WTC11 (cell line): ENCODE data around the gene IVNS1ABP. TPM values are rescaled to one million over a fixed set of nuclear protein-coding genes. Genes with fewer than 3 reads are reported as not detected.

Experiments
- ATAC-seq: fragments of 200-7000 bp; cut with Tn5 transposase; 2 replicates; pipeline ENCODE4 v1.10.0; 2021; ENCODE audit warnings: mild to moderate bottlenecking, moderate library complexity
- CTCF ChIA-PET: fragments of 300-600 bp; sonication (Branson Sonifier 250); formaldehyde crosslinking; loops from one replicate; lab custom pipeline; 2021; ENCODE audit warnings: antibody characterized with exemption; lab: Charles Lee
- POLR2A ChIA-PET: fragments of 350-600 bp; sonication (Branson Sonifier 250); formaldehyde crosslinking; loops from one replicate; lab custom pipeline; 2021; ENCODE audit warnings: antibody characterized with exemption; lab: Charles Lee
- DNase-seq: peaks from one replicate; pipeline ENCODE4 v3.0.0; 2021; ENCODE audit warnings: low spot score
- H3K27ac Mint-ChIP-seq: 2 replicates; pipeline ENCODE4 v1.8.0; 2021; ENCODE audit warnings: mixed read lengths
- H3K27me3 Mint-ChIP-seq: 2 replicates; pipeline ENCODE4 v1.8.0; 2021; ENCODE audit warnings: low read depth, mild to moderate bottlenecking, moderate library complexity, mixed read lengths
- H3K36me3 Mint-ChIP-seq: 2 replicates; pipeline ENCODE4 v1.8.0; 2021; ENCODE audit warnings: mixed read lengths
- H3K4me1 Mint-ChIP-seq: 2 replicates; pipeline ENCODE4 v1.8.0; 2022; ENCODE audit warnings: mixed read lengths
- H3K4me3 Mint-ChIP-seq: 2 replicates; pipeline ENCODE4 v1.8.0; 2021; ENCODE audit warnings: mild to moderate bottlenecking, moderate library complexity, mixed read lengths
- H3K9me3 Mint-ChIP-seq: 2 replicates; pipeline ENCODE4 v1.8.0; 2021; ENCODE audit warnings: mixed read lengths
- AFF4 ChIP-seq: sonication (generic); formaldehyde crosslinking; IDR thresholded peaks from 2 replicates; pipeline ENCODE4 v1.8.1; 2023; ENCODE audit warnings: mild to moderate bottlenecking, missing genetic modification reagents, borderline replicate concordance
- ARID4B ChIP-seq: sonication (generic); formaldehyde crosslinking; IDR thresholded peaks from 2 replicates; pipeline ENCODE4 v1.8.0; 2023; ENCODE audit warnings: missing genetic modification reagents, mild to moderate bottlenecking, borderline replicate concordance
- CDX4 ChIP-seq: fragments of 250-450 bp; sonication (Bioruptor Pico); IDR thresholded peaks from 2 replicates; pipeline ENCODE4 v1.9.0; 2021; ENCODE audit warnings: moderate library complexity, mild to moderate bottlenecking, inconsistent platforms, borderline replicate concordance
- CREB1 ChIP-seq: sonication (generic); formaldehyde crosslinking; IDR thresholded peaks from 2 replicates; pipeline ENCODE4 v1.8.0; 2023; ENCODE audit warnings: mild to moderate bottlenecking, missing genetic modification reagents
- CREM ChIP-seq: sonication (generic); formaldehyde crosslinking; IDR thresholded peaks from 2 replicates; pipeline ENCODE4 v1.8.1; 2022; ENCODE audit warnings: mild to moderate bottlenecking, missing genetic modification reagents, moderate library complexity
- E2F1 ChIP-seq: sonication (generic); formaldehyde crosslinking; IDR thresholded peaks from 2 replicates; pipeline ENCODE4 v1.8.0; 2022; ENCODE audit warnings: mild to moderate bottlenecking, missing genetic modification reagents
- ELF4 ChIP-seq: sonication (generic); formaldehyde crosslinking; IDR thresholded peaks from 2 replicates; pipeline ENCODE4 v1.8.1; 2022; ENCODE audit warnings: low read depth, mild to moderate bottlenecking, moderate library complexity, missing genetic modification reagents
- ERG ChIP-seq: fragments of 250-450 bp; sonication (Bioruptor Pico); IDR thresholded peaks from 2 replicates; pipeline ENCODE4 v1.8.0; 2021; ENCODE audit warnings: mild to moderate bottlenecking
- ESRRA ChIP-seq: sonication (generic); formaldehyde crosslinking; IDR thresholded peaks from 2 replicates; pipeline ENCODE4 v1.8.1; 2022; ENCODE audit warnings: mild to moderate bottlenecking, missing genetic modification reagents, borderline replicate concordance
- GTF2I ChIP-seq: fragments of 250-450 bp; sonication (Bioruptor Pico); conservative IDR thresholded peaks from 2 replicates; pipeline ENCODE4 v1.4.0; 2021; ENCODE audit warnings: mild to moderate bottlenecking
- HMGXB4 ChIP-seq: sonication (generic); formaldehyde crosslinking; IDR thresholded peaks from 2 replicates; pipeline ENCODE4 v1.8.1; 2023; ENCODE audit warnings: mild to moderate bottlenecking, moderate library complexity, missing genetic modification reagents
- IRF1 ChIP-seq: sonication (generic); formaldehyde crosslinking; IDR thresholded peaks from 2 replicates; pipeline ENCODE4 v1.8.0; 2023; ENCODE audit warnings: missing genetic modification reagents
- MXD4 ChIP-seq: fragments of 250-450 bp; sonication (Bioruptor Pico); IDR thresholded peaks from 2 replicates; pipeline ENCODE4 v1.8.0; 2021; ENCODE audit warnings: mild to moderate bottlenecking, moderate library complexity, borderline replicate concordance
- RELA ChIP-seq: sonication (generic); formaldehyde crosslinking; IDR thresholded peaks from 2 replicates; pipeline ENCODE4 v1.8.1; 2022; ENCODE audit warnings: missing genetic modification reagents, mild to moderate bottlenecking, borderline replicate concordance
- RORB ChIP-seq: fragments of 250-450 bp; sonication (Bioruptor Pico); IDR thresholded peaks from 2 replicates; pipeline ENCODE4 v1.9.0; 2021; ENCODE audit warnings: mild to moderate bottlenecking
- SOX15 ChIP-seq: fragments of 250-450 bp; sonication (Bioruptor Pico); IDR thresholded peaks from 2 replicates; pipeline ENCODE4 v1.9.0; 2021; ENCODE audit warnings: mild to moderate bottlenecking
- SP1 ChIP-seq: sonication (generic); formaldehyde crosslinking; conservative IDR thresholded peaks from 2 replicates; pipeline ENCODE4 v1.8.1; 2022; ENCODE audit warnings: missing genetic modification reagents
- TEAD1 ChIP-seq: sonication (generic); formaldehyde crosslinking; IDR thresholded peaks from 2 replicates; pipeline ENCODE4 v1.8.0; 2022; ENCODE audit warnings: mild to moderate bottlenecking, missing genetic modification reagents
- TP53 ChIP-seq: sonication (generic); formaldehyde crosslinking; IDR thresholded peaks from 2 replicates; pipeline ENCODE4 v1.8.1; 2023; ENCODE audit warnings: mild to moderate bottlenecking, missing genetic modification reagents
- USF2 ChIP-seq: sonication (generic); formaldehyde crosslinking; IDR thresholded peaks from 2 replicates; pipeline ENCODE4 v1.8.1; 2023; ENCODE audit warnings: mild to moderate bottlenecking, missing genetic modification reagents, moderate library complexity
- ZNF263 ChIP-seq: sonication (generic); formaldehyde crosslinking; IDR thresholded peaks from 2 replicates; pipeline ENCODE4 v1.8.1; 2022; ENCODE audit warnings: low read depth, mild to moderate bottlenecking, moderate library complexity, missing genetic modification reagents
- ZNF416 ChIP-seq: fragments of 250-450 bp; sonication (Bioruptor Pico); IDR thresholded peaks from 2 replicates; pipeline ENCODE4 v1.9.0; 2021; ENCODE audit warnings: mild to moderate bottlenecking, inconsistent platforms
- ZNF423 ChIP-seq: fragments of 250-450 bp; sonication (Bioruptor Pico); IDR thresholded peaks from 2 replicates; pipeline ENCODE4 v2.1.2; 2022; ENCODE audit warnings: mild to moderate bottlenecking, moderate library complexity
- total RNA-seq: library from RNA; stranded (reverse); gene quantifications from 3 replicates; pipeline ENCODE4 v1.2.3, GENCODE V29; 2021

Gene IVNS1ABP
- total RNA-seq, 1 experiment from 2014 or later, result 159 TPM

GRCh38 chr1:185343306-185343705, 26.3 kb upstream of the IVNS1ABP start (continued):
- TF ChIP-seq E2F1 (CRISPR knock-in tag) (no peak), ZNF416 (CRISPR knock-in tag) (no peak), ARID4B (no peak), CDX4 (CRISPR knock-in tag) (no peak), TP53 (CRISPR knock-in tag) (no peak), TEAD1 (no peak), SOX15 (CRISPR knock-in tag) (no peak), USF2 (CRISPR knock-in tag) (no peak)

- Mint-ChIP-seq H3K9me3 (peaks cover 7% of the 10 kb centered on the region), H3K27ac (no peak overlapping the region), H3K4me3 (no peak overlapping the region), H3K27me3 (no peaks in the 10 kb centered on the region), H3K4me1 (peaks cover 35% of the 10 kb centered on the region), H3K36me3 (no peaks in the 10 kb centered on the region)
- ChIA-PET POLR2A (no interaction called here), CTCF (interaction anchor here (0.8 kb wide), 1 partner anchor 338 kb away, joined by 4 read pairs; no protein-coding TSS in a partner anchor)
- ATAC-seq (no peak), DNase-seq (no peak)
- TF ChIP-seq GTF2I, result no peak
- TF ChIP-seq ZNF263 (CRISPR knock-in tag), result no peak
- TF ChIP-seq ESRRA (CRISPR knock-in tag), result no peak
- no peak for TF ChIP-seq RELA
- TF ChIP-seq CREM, result no peak
- no peak for TF ChIP-seq AFF4 (CRISPR knock-in tag)
- no peak for TF ChIP-seq HMGXB4 (CRISPR knock-in tag)
- TF ChIP-seq ELF4 (CRISPR knock-in tag), result no peak
- no peak for TF ChIP-seq CREB1 (CRISPR knock-in tag)
- TF ChIP-seq IRF1 (CRISPR knock-in tag), result no peak
- TF ChIP-seq MXD4 (CRISPR knock-in tag), result no peak
- no peak for TF ChIP-seq ZNF423
- TF ChIP-seq RORB (CRISPR knock-in tag), result no peak
- no peak for TF ChIP-seq ERG (CRISPR knock-in tag)
- TF ChIP-seq SP1, result no peak
Observed at GRCh38 chr1:185342672-185343259, 25.7 kb upstream of the IVNS1ABP start.
